OCI-LY7 (cell line): Measurements from ENCODE around the gene MRPL48.

Experiments
- CTCF ChIP-seq: fragments of 200-600 bp; sonication (generic); conservative IDR thresholded peaks from 2 replicates; pipeline ENCODE4 v1.5.1; 2014; ENCODE audit warnings: mild to moderate bottlenecking, antibody characterized with exemption, low read length, moderate library complexity, mixed read lengths
- EZH2phosphoT487 ChIP-seq: fragments of 200-600 bp; sonication (generic); IDR thresholded peaks from 2 replicates; pipeline ENCODE4 v1.6.1; 2018; ENCODE audit warnings: low read depth, borderline replicate concordance, mild to moderate bottlenecking, mixed run types, antibody characterized with exemption, low read length, moderate library complexity, mixed read lengths

DNA sequence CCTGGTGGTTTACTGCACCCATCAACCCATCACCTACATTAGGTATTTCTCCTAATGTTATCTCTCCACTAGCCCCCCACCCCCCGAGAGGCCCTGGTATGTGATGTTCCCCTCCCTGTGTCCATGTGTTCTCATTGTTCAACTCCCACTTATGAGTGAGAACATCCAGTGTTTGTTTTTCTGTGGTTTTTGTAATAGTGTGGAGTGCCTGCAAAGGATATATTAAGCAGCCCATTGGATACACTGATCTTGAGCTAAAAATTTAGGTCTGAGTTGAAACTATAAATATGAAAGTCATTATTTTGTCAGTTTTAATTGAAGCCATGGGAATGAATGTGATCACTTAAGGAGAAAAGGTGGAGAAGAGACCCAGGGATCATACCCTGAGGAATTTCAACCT lies 23.0 kb downstream of the MRPL48 start:
- no peak for TF ChIP-seq CTCF
- TF ChIP-seq EZH2phosphoT487: no peak
